AG04450 (cell line): ENCODE data around the gene KCND2. TPM values are rescaled to one million over a fixed set of nuclear protein-coding genes. Genes with fewer than 3 reads are reported as not detected.

Experiments used
- CTCF ChIA-PET: fragments of 300-600, 350-600 bp; formaldehyde crosslinking; extraction: SDS; loops from one replicate; lab custom pipeline; 2022; ENCODE audit warnings: antibody characterized with exemption, inconsistent platforms; lab: Charles Lee
- POLR2A ChIA-PET: fragments of 350-600 bp; formaldehyde crosslinking; extraction: SDS; loops from one replicate; lab custom pipeline; 2021; ENCODE audit warnings: antibody characterized with exemption, inconsistent platforms; lab: Yijun Ruan, JAX
- DNase-seq: peaks from one replicate; pipeline ENCODE4 v3.0.0-alpha.2; 2011; ENCODE audit warnings: low read depth, low spot score
- H3K27ac ChIP-seq: one replicate; pipeline ENCODE4 v1.5.1; 2012; ENCODE audit warnings: low read depth, low read length, control low read depth
- H3K27me3 ChIP-seq: one replicate; pipeline ENCODE4 v1.6.0; 2012; ENCODE audit warnings: low read length; ENCODE audit not compliant: control insufficient read depth, insufficient read depth
- H3K4me3 ChIP-seq: 2 replicates; pipeline ENCODE4 v1.5.1; 2011; ENCODE audit warnings: mild to moderate bottlenecking, low read depth, low read length, control low read depth
- H3K9me3 ChIP-seq: 2 replicates; pipeline ENCODE4 v1.5.1; 2012; ENCODE audit warnings: low read length; ENCODE audit not compliant: control insufficient read depth, insufficient read depth
- CTCF ChIP-seq: IDR thresholded peaks from 2 replicates; pipeline ENCODE4 v1.5.1; 2011; ENCODE audit warnings: low read depth, low read length, control low read depth, inconsistent platforms
- polyA plus RNA-seq: library from polyadenylated mRNA; depleted of rRNA; stranded (reverse); fragments of >200 nt; gene quantifications from 2 replicates; pipeline ENCODE4 v1.2.3, GENCODE V29; 2011

The KCND2 gene
- polyA plus RNA-seq, 1 experiment: 0.12 TPM

GRCh38 chr7:120460949-120461348 lies 188.0 kb downstream of the KCND2 start:
- ChIA-PET CTCF (no interaction called here), POLR2A (no interaction called here)
- Histone ChIP-seq H3K27ac (no peak overlapping the region), H3K9me3 (peaks cover 5% of the 10 kb centered on the region; the same call in 1 of the 2 replicates), H3K4me3 (no peak overlapping the region), H3K27me3 (no peaks in the 10 kb centered on the region)
- TF ChIP-seq CTCF: no peak
- DNase-seq: no peak

GRCh38 chr7:120462991-120463390 lies 190.0 kb downstream of the KCND2 start:
- H3K27ac ChIP-seq: no peak overlapping the region
- no peaks in the 10 kb centered on the region for H3K27me3 ChIP-seq
- no peaks in the 10 kb centered on the region for H3K9me3 ChIP-seq
- DNase-seq: no peak
- ChIA-PET CTCF (no interaction called here), POLR2A (no interaction called here)
- H3K4me3 ChIP-seq: no peak overlapping the region
- TF ChIP-seq CTCF: no peak

- ChIA-PET CTCF (no interaction called here), POLR2A (no interaction called here)
- no peaks in the 10 kb centered on the region for H3K27me3 ChIP-seq
- no peak for DNase-seq
- no peak overlapping the region for H3K4me3 ChIP-seq
- H3K9me3 ChIP-seq: no peaks in the 10 kb centered on the region
- TF ChIP-seq CTCF: no peak
- H3K27ac ChIP-seq: no peak overlapping the region
Observed at GRCh38 chr7:120464104-120464503, 191.1 kb downstream of the KCND2 start.

- TF ChIP-seq CTCF: no peak
- Histone ChIP-seq H3K9me3 (no peaks in the 10 kb centered on the region), H3K27ac (no peak overlapping the region), H3K4me3 (no peak overlapping the region), H3K27me3 (no peaks in the 10 kb centered on the region)
- no peak for DNase-seq
- POLR2A ChIA-PET: no interaction called here
- CTCF ChIA-PET: no interaction called here
Observed at GRCh38 chr7:120467676-120468075, 194.7 kb downstream of the KCND2 start.

- no peak overlapping the region for H3K27ac ChIP-seq
- ChIA-PET POLR2A (interaction anchor here (1.0 kb wide), 1 partner anchor 62 kb away, joined by 3 read pairs; no protein-coding TSS in a partner anchor), CTCF (no interaction called here)
- no peak for TF ChIP-seq CTCF
- H3K27me3 ChIP-seq: no peaks in the 10 kb centered on the region
- no peak overlapping the region for H3K4me3 ChIP-seq
- DNase-seq: no peak
- H3K9me3 ChIP-seq: no peaks in the 10 kb centered on the region
Observed at GRCh38 chr7:120468611-120469010, 195.6 kb downstream of the KCND2 start.
